Measurements from ENCODE around the gene PIGS.

DNA sequence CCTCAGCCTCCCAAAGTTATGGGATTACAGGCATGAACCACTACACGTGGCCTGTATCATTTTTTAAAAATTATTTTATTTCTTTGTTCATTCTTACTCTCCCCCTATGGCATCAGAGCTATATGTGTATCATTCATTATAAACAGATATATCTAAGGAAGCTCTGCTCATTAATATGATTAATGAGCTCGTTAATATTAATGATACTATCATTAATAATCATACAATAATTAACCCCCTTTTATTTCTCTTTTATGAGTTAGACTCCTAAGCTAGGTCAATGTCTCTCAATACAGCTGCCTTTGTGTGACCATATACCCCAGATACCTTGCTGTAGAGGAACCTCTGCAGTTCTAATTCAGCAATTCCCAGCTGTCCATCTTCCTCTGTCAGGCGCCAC is 47.1 kb upstream of the PIGS start:
- TF ChIP-seq, protein P1, sequence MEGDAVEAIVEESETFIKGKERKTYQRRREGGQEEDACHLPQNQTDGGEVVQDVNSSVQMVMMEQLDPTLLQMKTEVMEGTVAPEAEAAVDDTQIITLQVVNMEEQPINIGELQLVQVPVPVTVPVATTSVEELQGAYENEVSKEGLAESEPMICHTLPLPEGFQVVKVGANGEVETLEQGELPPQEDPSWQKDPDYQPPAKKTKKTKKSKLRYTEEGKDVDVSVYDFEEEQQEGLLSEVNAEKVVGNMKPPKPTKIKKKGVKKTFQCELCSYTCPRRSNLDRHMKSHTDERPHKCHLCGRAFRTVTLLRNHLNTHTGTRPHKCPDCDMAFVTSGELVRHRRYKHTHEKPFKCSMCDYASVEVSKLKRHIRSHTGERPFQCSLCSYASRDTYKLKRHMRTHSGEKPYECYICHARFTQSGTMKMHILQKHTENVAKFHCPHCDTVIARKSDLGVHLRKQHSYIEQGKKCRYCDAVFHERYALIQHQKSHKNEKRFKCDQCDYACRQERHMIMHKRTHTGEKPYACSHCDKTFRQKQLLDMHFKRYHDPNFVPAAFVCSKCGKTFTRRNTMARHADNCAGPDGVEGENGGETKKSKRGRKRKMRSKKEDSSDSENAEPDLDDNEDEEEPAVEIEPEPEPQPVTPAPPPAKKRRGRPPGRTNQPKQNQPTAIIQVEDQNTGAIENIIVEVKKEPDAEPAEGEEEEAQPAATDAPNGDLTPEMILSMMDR (IDR thresholded peaks at IDR 0.05) = no peak
- no peak for TF ChIP-seq POLR2A (IDR thresholded peaks at IDR 0.05)
